Erythroblast (primary cell): Measurements from ENCODE around the gene HELZ.

Source experiments
- DNase-seq, 2 experiments: peaks; one replicate each; lab custom pipeline; 2025; lab: John Stamatoyannopoulos, UW
- GATA1 ChIP-seq: IDR thresholded peaks from 2 replicates; pipeline ENCODE4 v1.6.1; 2011; ENCODE audit warnings: low read depth, mild to moderate bottlenecking, control low read depth, low read length, moderate library complexity
- POLR2A ChIP-seq: IDR thresholded peaks from 2 replicates; pipeline ENCODE4 v1.6.1; 2011; ENCODE audit warnings: mild to moderate bottlenecking, low read length

Gene HELZ

DNA sequence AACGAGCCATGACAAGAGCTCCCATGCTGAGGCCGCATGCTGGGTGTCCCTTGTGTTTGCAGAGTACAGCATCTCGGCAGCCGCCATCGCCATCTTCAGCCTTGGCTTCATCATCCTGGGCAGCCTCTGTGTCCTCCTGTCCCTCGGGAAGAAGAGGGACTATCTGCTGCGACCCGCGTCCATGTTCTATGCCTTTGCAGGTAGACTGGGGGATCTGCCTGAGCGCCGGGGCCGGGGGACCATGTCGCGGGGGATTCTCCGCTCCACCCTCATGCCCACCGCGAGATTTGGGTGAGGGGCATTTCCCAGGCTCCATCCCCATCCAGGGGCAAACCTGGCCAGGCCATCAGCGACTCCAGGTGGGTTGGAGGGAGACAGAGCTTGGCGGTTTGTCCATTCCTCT is 190.0 kb downstream of the HELZ start:
- DNase-seq, result no peak
- TF ChIP-seq GATA1, result no peak
- TF ChIP-seq POLR2A, result no peak

DNA sequence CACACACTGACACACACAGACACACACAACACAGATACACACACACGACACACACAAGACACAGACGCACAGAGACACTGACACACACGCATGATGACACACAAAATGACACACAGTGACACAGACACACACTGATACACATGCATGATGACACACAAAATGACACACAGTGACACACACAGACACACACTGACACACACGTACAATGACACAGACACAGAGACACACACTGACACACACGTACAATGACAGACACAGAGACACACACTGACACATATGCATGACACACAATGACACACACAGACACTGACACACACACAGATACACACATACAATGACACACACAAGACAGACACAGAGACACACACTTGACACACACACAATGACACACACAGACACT is 190.4 kb downstream of the HELZ start:
- no peak for DNase-seq
- TF ChIP-seq GATA1 (no peak), POLR2A (no peak)

DNA sequence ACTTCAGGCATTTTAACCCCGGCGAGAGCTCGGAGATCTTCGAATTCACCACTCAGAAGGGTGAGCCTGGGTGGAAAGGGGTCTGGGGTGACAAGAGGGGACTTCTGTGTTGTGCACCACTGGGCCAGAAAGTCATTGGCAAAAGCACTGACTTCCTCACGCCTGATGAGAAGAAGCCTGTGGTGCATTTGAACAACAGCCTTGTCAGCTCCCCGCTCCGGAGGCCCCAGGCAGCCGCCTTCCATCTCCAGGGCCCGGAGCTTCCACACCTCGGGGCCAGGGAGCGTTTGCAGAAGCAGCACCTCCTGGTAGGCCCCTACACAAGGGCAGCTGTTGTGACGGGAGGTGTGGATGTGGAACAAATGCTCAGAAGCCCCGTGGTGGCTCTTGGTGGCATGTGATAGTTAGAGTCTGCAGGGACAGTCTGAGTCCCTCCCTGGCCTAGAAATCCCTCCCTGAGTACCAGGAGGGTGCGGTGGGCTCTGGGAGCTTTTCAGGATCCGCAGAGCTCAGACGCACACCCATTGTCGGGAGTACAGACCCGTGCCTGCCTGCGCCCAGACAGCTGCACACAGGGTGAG is 190.9 kb downstream of the HELZ start:
- no peak for TF ChIP-seq GATA1
- TF ChIP-seq POLR2A, result no peak
- DNase-seq, result no peak

DNA sequence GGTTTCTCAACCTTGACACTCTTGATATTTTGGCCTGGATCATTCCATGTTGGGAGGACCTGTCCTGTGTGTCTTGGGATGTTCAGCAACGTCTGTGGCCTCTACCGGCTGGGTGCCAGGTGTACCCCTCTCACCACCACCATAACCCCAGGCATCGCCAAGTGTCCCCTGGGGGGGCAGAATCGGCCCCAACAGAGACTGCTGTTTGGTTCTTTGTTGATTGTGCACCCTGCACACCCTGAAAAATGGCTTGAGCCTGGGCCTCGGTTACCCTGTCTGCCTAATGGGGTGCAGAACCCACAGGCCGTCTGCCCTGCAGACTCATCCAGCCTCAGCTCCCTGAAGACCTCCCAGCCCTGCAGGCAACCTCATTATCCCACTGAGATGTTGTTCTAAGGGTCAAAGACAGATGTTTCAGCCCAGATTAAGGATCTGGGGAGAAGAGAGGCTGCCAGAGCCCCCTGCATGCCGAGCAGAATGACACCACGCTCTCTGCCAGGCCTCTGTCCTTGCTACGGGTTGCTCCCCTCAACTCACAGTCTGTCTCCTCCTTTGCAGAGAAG is 191.5 kb downstream of the HELZ start:
- DNase-seq, result no peak
- TF ChIP-seq GATA1, result no peak
- no peak for TF ChIP-seq POLR2A

DNA sequence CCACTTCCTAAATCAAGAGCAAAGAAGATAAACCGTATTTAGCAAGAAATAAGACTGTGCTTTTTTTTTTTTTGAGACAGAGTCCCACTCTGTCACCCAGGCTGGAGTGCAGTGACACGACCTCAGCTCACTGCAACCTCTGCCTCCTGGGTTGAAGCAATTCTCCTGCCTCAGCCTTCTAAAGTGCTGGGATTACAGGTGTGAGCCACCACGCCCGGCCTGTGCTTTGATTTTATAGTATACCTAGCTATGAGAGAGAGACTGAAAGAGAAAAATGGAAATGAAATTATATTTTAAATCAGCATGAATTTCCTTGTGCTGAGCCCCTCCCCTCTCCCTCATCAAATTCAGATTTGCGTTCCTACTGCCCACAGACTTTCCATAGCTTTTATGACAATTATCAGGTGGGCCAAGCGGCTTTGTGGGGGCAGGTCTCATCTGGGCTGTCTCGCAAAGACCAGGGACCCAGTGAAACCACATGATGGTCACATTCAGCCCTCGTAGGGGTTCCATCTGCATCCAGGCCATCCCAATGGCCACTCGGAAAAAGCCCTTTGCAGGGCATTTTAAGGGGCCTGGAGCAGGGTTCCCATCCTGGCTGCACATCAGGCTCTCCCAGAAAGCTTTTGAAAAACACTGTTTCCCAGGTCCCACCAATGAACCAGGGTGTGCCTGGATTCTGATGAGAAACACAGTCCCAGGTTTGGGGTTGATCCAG is 192.1 kb downstream of the HELZ start:
- no peak for TF ChIP-seq GATA1
- TF ChIP-seq POLR2A, result no peak
- DNase-seq, result no peak

DNA sequence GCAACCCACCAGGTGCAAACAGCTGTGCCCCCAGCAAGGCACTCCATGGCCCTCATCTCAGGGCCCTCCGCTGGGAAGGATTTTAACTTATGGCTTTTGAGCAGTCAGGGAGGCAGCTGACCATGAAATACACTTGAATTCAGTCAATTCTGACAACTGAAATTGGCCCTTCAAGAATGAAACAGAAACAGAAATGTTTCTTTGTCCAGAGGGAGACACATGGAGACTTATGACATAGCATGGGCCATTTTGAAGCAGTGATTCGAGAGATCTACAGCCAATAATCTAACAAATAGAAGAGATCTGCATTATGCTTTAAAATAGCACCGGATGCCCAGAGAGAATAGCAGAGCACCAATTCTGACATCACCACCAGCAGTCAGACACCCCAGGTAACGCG is 193.2 kb downstream of the HELZ start:
- DNase-seq, result no peak
- TF ChIP-seq GATA1 (no peak), POLR2A (no peak)

DNA sequence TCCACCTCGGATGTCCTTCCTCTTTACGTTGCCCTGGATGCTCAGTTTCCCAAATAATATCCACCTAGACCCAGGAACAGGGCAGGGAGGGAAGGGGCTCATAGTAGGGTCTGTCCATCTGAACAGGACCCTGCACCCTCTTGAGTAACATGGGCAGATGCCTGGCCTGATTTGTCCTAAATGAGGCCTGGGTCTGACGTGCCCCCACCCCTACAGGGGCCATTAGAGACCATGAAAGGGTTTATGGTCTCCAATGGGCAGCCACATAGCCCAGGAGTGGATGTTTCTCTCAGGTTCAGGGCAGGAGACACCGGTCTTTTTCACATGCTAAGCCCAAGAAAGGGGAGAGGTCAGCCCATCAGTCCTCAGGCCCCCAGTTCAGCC is 193.8 kb downstream of the HELZ start:
- no peak for TF ChIP-seq POLR2A
- TF ChIP-seq GATA1, result no peak
- no peak for DNase-seq

DNA sequence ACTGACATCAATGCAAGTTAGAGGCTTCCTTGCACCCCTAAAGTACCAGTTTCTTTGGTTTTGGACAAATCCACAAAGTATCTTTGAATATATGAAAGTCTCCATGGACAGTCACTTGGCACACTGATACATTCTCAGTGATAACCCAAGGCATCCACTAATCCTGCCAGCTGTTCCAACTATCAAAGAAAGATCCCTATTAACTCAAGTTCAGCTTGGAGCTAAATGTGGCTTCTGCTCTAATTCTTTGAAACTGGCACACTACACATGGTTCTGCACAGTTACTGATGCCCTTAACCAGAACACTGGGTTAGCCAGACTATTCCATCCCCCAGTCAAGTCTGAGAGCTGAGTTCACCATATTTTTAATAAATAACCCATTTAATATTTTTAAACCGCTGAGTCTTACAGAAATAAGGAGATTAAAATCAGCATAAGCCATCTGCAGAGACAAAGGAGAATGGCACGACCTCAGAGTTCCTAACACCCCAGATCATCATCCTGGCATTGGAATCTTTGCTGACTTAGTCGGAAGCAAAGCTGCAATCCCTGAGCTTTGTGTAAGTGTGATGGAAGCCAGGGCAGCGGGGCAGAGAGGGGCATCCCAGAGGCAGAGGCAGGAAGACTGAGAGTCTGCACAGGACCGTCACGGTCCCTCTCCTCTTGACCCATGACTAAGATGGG is 194.4 kb downstream of the HELZ start:
- no peak for TF ChIP-seq POLR2A
- TF ChIP-seq GATA1, result no peak
- DNase-seq, result no peak

DNA sequence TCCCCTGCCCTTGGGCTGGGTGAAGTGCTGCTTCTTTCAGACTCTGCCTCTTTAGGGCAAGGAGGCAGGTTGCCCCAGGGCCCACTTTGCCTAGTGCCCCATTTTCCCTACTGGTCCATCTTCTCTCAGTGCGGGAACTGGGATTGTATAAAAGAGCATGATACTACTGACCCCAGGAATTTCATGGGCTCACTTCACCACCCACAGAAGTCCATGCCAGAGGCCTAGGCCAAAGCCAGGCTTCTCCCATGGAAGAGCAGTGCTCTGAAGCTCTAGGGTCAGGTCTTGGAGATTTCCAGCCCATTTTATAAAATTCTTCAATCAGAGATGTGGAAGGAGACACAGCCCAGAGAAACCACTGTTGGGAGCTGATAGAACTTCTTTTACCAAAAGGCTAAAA is 194.9 kb downstream of the HELZ start:
- no peak for TF ChIP-seq POLR2A

DNA sequence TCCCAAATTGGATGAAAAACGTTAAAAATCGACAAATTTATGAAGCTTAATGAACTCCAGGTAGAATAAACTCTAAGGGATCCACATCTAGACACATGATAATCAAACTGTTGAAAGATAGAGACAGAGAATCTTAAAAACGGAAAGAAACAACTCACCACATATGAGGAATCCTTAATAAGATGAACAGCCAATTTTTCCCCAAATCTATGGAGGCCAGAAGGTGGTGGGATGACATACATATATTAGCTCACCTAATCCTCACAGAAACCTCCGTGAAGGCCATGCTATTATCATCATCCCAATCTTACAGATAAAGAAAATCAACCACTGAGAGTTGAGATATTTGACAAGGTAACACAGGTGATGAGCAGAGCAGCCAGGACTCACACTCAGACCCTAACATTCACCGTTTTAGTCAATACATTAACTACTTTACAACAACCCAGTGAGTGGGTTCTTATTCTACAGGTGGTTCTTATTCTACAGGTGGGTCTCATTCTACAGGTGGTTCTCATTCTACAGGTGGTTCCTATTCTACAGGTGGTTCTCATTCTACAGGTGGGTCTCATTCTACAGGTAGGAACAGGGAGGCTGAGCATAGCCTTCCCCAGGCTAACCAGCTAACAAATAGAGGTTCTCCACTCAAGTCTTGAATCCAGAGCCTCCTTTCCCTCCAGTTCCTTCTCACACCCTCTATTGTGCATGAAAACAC is 195.8 kb downstream of the HELZ start:
- TF ChIP-seq GATA1 (no peak), POLR2A (no peak)
- DNase-seq, result no peak

More for the DNA sequence above, 194.9 kb downstream of the HELZ start:
- DNase-seq, result no peak

DNA sequence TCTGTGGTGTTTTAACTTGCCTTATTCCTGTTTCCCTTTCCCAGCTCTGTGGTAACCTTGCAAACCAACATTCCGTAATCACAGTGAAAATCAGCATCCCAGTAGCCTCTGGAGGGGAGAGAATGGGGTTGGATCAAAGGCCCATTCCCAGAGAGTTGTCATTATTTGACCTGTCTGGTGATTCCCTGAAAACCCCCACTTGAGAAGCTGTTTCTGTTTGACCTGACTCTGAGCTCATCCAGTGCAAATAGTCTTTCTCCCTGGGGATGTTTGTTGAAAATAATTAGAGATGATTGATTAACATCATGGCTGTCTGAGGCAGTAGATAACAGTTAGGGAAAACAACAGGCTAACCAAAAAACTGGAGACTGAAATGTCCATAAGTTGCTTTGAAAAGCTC is 197.6 kb downstream of the HELZ start:
- no peak for DNase-seq
- no peak for TF ChIP-seq POLR2A
- no peak for TF ChIP-seq GATA1

DNA sequence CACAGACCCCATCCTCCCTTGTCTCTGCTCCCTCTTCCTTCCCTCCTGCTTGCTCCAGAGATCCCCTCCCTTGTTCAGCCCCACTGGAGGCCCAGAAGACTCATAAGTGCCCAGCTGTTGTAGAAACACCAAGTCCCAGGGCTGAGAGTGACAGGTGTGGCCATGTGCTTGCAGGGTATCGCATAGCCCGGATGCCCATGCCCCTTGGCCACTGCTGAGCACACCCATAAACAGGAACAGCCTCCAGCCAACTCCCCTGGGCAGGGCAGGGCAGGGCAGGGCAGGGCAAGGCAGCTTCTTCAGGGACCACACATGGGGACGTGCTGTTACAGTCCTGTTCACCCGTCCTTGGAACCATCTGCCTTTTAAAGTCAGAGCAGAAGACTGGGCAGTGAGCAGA is 198.6 kb downstream of the HELZ start:
- TF ChIP-seq GATA1, result no peak
- TF ChIP-seq POLR2A, result no peak
- no peak for DNase-seq

DNA sequence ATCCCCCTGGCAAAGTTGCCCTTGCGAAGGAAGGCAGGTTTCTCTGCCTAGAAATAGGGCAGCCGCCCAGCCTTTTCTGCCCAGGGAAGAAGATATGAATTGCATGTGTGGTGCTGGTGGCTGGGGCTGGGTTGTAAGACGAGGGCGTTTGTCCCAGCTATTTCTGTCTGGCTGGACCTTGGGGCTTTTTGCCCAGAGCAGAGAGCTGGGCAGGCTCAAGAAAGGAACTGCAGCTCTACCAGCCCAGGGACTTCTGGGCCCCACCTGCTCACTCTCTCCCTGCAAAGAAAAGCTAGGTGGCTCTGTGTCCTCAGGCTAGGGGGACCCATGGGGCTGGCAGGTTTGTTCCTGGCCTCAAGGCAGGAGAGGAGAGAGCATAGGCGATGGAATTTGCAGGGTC is 200.1 kb downstream of the HELZ start:
- TF ChIP-seq POLR2A, result no peak
- TF ChIP-seq GATA1, result no peak
- DNase-seq, result no peak

DNA sequence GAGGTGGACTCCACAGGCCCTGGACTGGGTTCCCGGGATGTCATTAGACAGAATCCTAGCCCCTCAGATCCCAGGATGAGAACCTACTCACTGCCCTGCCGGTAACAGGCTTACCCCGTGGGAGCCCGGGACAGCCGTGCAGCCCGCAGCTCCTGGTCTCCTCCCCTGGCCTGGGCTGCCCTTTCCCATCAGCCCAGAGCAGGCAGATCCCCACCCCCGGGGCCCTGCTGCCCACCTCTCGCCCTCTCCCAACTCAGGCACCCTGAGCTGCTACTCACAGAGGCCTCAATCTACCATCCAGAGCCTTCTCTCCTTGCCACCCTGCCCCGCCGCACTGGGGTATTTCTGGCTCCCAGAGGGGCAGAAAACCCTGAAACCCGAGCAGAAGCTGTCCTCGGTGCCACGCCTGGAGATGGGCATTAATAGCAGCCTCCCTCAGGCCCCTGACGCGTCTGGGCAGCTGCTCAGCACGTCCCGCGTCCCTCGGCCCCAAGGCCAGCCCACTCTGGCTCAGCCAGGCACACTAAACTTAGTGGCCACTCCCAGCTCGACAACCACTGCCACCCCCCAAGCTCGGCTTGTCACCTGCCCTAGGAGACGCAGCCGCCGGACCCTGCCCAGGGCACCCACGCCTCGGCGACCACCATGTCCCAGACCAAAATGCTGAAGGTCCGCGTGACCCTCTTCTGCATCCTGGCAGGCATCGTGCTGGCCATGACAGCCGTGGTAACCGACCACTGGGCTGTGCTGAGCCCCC is 200.8 kb downstream of the HELZ start, which contains the start of gene CACNG1:
Gene CACNG1 (plus strand): TSS at position 539 of the 757 bp plus-strand sequence. CDS start 107 bp downstream, at position 646.
- TF ChIP-seq POLR2A (no peak), GATA1 (no peak)
- no peak for DNase-seq
